Measurements from ENCODE around the gene AURKAIP1.

- no peak for TF ChIP-seq EZH2 (IDR thresholded peaks at IDR 0.05; ENCODE audit: low read length, unreplicated experiment)
- TF ChIP-seq, protein P1, sequence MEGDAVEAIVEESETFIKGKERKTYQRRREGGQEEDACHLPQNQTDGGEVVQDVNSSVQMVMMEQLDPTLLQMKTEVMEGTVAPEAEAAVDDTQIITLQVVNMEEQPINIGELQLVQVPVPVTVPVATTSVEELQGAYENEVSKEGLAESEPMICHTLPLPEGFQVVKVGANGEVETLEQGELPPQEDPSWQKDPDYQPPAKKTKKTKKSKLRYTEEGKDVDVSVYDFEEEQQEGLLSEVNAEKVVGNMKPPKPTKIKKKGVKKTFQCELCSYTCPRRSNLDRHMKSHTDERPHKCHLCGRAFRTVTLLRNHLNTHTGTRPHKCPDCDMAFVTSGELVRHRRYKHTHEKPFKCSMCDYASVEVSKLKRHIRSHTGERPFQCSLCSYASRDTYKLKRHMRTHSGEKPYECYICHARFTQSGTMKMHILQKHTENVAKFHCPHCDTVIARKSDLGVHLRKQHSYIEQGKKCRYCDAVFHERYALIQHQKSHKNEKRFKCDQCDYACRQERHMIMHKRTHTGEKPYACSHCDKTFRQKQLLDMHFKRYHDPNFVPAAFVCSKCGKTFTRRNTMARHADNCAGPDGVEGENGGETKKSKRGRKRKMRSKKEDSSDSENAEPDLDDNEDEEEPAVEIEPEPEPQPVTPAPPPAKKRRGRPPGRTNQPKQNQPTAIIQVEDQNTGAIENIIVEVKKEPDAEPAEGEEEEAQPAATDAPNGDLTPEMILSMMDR (conservative IDR thresholded peaks at IDR 0.05; ENCODE audit: low read depth, low read length): no peak
These were observed 8.9 kb downstream of the AURKAIP1 start for GRCh38 chr1:1365875-1366698.
